ENCODE measurements around the gene NCSTN. TPM values are rescaled to one million over a fixed set of nuclear protein-coding genes. Genes with fewer than 3 reads are reported as not detected.

The NCSTN gene
- total and polyA plus RNA-seq, 9 of the 15 experiments (the other 6 are each of a cell fraction or from before 2014, with no cell fraction given), result 21.3 to 91.1 (median 57.9) TPM

GRCh38 chr1:160342953-160343869, at the start of gene NCSTN, which contains the start of gene COPA (continued):
- TF ChIP-seq ZFP36 (IDR thresholded peaks at IDR 0.05; ENCODE audit: low read depth, low read length, partially characterized antibody) (no peak), MGA (IDR thresholded peaks at IDR 0.05) (no peak), ESRRA (IDR thresholded peaks at IDR 0.05; ENCODE audit: borderline replicate concordance, low read depth) (peak; percentile 59; the same call in 1 of the 2 replicates)
- TF ChIP-seq, protein P1, sequence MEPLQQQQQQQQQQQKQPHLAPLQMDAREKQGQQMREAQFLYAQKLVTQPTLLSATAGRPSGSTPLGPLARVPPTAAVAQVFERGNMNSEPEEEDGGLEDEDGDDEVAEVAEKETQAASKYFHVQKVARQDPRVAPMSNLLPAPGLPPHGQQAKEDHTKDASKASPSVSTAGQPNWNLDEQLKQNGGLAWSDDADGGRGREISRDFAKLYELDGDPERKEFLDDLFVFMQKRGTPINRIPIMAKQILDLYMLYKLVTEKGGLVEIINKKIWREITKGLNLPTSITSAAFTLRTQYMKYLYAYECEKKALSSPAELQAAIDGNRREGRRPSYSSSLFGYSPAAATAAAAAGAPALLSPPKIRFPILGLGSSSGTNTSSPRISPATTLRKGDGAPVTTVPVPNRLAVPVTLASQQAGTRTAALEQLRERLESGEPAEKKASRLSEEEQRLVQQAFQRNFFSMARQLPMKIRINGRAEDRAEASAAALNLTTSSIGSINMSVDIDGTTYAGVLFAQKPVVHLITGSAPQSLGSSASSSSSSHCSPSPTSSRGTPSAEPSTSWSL (CRISPR knock-in tag; IDR thresholded peaks at IDR 0.05; ENCODE audit: borderline replicate concordance), result no peak
